HCEC 1CT (cell line): Measurements from ENCODE around the gene TMEM232.

Experiments
- DNase-seq: peaks from one replicate; pipeline ENCODE4 v3.0.0-alpha.2; 2017

The TMEM232 gene

DNA sequence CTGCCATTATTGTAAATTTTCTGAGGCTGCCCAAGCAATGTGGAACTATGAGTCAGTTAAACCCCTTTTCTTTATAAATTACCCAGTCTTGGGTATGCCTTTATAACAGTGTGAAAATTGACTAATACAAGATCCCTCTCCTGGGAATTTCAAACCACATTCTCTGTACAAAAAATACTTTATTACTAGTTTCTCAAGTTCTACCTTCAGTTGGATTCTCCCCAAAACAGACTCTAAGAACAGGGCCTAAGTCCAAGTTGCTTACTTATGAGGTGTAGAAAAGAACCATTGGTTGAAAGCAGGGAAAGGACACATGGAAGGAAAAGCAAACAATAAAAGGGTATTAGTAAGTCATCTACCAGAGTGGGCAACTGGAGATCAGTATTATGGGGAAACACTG is 343.2 kb downstream of the TMEM232 start:
- DNase-seq, result no peak

DNA sequence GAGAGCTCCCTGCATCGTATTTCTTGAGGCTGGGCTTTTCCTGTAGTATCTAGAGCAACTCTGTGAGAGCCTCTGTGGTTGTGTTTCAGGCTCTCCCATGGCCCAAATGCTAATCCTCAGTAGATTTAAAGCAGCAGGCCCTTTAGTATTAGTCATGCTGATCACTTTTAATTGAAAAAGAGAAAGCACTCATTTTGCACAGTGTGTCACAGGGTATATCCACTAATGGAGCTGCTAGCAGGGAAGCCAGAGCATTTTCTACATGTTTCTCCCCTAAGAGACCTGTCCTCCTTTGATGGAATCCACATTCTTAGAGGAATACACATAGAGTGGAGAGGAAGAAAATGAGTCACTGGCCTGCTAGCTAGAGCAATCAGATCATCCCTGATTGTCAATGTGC is 348.5 kb downstream of the TMEM232 start:
- peak; percentile 30 for DNase-seq

GRCh38 chr5:110377361-110377760 is 349.1 kb downstream of the TMEM232 start:
- no peak for DNase-seq

- peak; percentile 11 for DNase-seq
Measured at GRCh38 chr5:110376281-110376951, 350.1 kb downstream of the TMEM232 start.

DNA sequence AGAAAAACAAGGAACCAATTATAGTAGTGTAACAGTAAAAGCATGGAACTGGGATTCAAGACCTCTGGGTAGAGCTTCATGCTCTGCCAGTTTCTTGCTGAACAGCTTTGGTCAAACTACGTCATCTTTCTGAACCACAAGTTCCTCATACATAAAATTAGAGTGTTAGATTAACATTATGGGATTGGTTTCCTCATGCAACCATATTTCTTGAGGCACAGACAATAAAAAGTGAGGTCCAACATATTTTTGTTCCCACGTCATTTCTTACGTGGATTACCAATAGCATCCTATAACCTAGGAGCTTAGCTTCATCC is 354.8 kb downstream of the TMEM232 start:
- DNase-seq, result no peak

GRCh38 chr5:110371011-110371724 is 355.3 kb downstream of the TMEM232 start:
- no peak for DNase-seq
